ENCODE results near the gene LNX2.

The LNX2 gene

DNA sequence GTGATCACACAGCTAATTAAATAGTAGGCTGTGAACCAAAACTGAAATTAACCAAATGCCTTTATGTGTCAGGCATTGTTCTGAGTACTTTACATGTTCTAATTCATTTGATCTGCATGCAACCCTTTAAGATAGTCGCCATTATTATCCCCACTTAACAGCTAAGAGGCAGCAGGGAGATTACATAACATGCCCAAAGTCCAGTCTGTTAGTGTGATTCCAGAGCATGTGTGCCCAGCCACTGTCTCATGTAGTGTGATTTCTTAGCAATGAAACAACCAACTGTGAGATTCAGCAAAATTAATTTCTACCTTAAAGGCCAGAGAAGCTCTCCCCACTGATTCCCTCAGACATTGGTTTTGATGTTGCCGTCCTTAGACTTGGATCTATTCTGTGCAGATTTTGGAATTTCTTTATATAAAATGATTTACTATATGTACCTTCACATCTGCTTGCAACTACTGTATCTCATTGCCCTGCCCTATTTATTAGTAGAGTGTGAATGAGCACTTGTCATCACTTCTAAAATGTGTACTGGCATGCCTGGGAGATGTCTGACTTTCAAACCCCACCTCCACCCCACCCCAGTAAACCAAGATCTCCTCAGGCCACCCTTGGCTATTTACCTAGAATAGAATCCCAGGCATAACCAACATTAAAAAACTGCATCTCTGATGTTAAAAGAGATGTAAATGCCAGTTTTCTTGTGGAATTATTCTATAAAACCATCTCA lies 42.6 kb upstream of the LNX2 start:
- TF ChIP-seq, protein P1, sequence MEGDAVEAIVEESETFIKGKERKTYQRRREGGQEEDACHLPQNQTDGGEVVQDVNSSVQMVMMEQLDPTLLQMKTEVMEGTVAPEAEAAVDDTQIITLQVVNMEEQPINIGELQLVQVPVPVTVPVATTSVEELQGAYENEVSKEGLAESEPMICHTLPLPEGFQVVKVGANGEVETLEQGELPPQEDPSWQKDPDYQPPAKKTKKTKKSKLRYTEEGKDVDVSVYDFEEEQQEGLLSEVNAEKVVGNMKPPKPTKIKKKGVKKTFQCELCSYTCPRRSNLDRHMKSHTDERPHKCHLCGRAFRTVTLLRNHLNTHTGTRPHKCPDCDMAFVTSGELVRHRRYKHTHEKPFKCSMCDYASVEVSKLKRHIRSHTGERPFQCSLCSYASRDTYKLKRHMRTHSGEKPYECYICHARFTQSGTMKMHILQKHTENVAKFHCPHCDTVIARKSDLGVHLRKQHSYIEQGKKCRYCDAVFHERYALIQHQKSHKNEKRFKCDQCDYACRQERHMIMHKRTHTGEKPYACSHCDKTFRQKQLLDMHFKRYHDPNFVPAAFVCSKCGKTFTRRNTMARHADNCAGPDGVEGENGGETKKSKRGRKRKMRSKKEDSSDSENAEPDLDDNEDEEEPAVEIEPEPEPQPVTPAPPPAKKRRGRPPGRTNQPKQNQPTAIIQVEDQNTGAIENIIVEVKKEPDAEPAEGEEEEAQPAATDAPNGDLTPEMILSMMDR (IDR thresholded peaks at IDR 0.05; ENCODE audit: low read depth, low read length): no peak
- in situ Hi-C loops (cut with HindIII; ENCODE audit: low sequenced_read_pairs): no loop called here

DNA sequence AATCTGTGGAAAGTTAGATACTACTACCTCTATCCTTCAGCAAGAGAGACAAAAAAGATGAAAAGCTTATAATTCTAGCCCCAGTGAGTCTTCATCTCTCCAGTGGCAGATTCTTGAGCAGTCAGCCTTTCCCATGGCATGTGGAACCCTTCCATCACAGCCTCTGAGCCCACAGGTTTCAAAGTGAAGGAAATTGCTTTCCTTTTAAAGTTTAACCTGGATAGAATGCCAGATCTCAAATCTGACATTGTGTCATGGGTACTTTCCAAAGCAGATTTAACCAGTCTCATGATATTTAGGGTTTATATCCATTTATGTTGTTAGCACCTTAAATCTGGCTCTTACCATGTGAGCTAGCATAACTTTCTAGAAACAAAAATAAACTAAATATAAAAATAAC lies 40.7 kb upstream of the LNX2 start:
- in situ Hi-C loops (cut with HindIII; ENCODE audit: low sequenced_read_pairs): no loop called here
- TF ChIP-seq, protein P1 (IDR thresholded peaks at IDR 0.05; ENCODE audit: low read depth, low read length): no peak
- no peak overlapping the region for H3K4me3 ChIP-seq (ENCODE audit: low read depth, low read length)
- no peak for DNase-seq (ENCODE audit: low read depth, low spot score)

More for the DNA sequence above, 42.6 kb upstream of the LNX2 start:
- H3K4me3 ChIP-seq (ENCODE audit: low read depth, low read length): no peak overlapping the region
- no peak for DNase-seq (ENCODE audit: low read depth, low spot score)

DNA sequence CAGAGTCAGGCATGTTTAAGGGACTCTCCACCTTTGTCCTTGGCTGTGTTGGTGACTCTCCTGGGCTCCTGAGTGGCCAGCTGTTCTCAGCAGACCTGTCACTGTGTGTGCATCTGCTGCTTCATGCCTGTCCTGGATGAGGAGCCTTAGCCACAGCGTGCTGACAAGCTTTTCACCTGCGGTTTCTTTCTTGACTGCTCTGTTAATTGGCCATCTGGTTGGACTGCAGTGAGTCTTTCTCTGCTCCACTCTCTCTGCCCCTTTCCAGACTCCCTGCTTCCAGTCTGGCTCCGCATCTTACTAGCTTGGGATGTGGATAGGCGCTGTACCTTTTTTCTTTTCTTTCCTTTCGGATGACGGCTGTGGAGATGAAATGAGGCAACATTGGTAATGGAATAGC lies 40.2 kb upstream of the LNX2 start:
- H3K4me3 ChIP-seq (ENCODE audit: low read depth, low read length): no peak overlapping the region
- in situ Hi-C loops (cut with HindIII; ENCODE audit: low sequenced_read_pairs): no loop called here
- TF ChIP-seq, protein P1 (IDR thresholded peaks at IDR 0.05; ENCODE audit: low read depth, low read length): no peak
- no peak for DNase-seq (ENCODE audit: low read depth, low spot score)

DNA sequence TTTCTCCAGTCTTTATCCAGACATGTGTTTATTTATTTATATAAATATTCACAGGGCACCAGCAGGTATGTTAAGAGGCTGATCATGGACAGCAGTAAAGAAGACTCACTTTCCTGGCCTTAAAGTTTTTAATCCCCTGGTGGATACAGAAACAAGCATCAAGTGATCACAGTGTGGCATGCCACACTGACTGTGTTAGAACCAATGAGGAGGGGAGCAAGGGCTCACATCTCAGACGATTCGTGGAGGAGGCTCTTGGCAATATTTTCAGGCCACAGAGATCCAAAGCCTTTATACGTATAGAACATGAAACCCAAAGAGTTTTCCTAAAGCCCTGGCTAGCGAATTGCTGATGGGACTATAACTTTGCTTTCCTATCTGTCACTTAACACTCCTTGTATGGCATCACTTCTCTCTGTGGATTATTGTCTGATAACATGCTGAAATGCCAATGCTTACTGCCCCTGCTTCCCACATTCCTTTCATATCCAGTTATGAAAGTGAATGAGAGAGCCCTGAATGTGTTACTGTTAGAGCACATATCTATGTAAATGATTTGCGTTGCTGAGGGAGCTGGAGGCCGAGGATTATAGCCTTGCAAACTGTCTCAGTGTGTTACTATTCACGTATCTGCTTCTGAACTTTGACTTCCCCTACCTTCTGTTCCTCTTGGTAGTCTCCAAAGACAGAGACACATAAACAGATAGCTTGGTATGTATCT lies 39.0 kb upstream of the LNX2 start:
- DNase-seq (ENCODE audit: low read depth, low spot score): no peak
- in situ Hi-C loops (cut with HindIII; ENCODE audit: low sequenced_read_pairs): no loop called here
- H3K4me3 ChIP-seq (ENCODE audit: low read depth, low read length): no peak overlapping the region
- TF ChIP-seq, protein P1 (IDR thresholded peaks at IDR 0.05; ENCODE audit: low read depth, low read length): no peak

DNA sequence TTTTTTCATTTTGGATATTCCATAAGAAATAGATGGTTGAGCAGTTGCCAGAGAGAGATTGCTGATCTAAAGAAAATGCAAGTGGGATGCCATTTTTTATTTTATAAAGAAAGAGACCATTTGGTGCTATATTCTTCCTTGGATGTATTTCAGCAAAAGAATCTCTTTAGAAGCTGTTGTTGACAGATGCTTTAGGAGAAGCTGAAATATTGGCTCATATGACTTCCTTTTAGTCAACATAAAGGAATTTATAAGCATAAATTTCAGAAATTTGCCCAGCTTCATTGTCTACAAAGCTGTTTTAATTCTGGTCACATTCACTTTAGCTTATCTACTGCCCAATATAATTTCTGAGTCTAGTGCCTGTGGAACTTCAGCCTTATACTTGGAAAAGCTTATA lies 38.2 kb upstream of the LNX2 start:
- peak; percentile 22 for DNase-seq (ENCODE audit: low read depth, low spot score)
- TF ChIP-seq, protein P1 (IDR thresholded peaks at IDR 0.05; ENCODE audit: low read depth, low read length): no peak
- in situ Hi-C loops (cut with HindIII; ENCODE audit: low sequenced_read_pairs): no loop called here
- no peak overlapping the region for H3K4me3 ChIP-seq (ENCODE audit: low read depth, low read length)

DNA sequence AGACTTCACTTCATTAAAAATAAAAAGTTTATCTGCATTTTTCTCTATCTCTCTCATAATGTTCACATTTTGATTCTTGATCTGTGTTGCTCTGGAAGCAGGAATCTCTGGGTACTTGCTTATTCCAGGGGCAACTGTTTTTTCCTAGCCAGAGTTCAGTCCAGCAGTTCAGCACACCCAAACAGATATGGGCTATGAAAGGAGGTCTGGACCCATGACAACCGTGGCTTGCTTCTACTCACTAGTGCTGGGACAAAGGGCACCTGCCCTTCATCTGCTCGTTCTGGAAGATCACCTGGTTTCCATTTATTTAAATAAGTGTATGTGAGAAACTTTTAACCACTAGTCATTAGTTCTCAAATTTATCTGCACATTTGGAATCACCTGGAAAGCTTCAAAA lies 37.4 kb upstream of the LNX2 start:
- TF ChIP-seq, protein P1 (IDR thresholded peaks at IDR 0.05; ENCODE audit: low read depth, low read length): no peak
- DNase-seq (ENCODE audit: low read depth, low spot score): no peak
- H3K4me3 ChIP-seq (ENCODE audit: low read depth, low read length): no peak overlapping the region
- in situ Hi-C loops (cut with HindIII; ENCODE audit: low sequenced_read_pairs): no loop called here
